NB4 (cell line): ENCODE data around the gene STARD3.

Experiments used
- MYC ChIP-seq: IDR thresholded peaks from 2 replicates; pipeline ENCODE4 v1.6.1; 2011; ENCODE audit warnings: low read depth, low read length
- POLR2A ChIP-seq: IDR thresholded peaks from 2 replicates; pipeline ENCODE4 v1.6.1; 2011; ENCODE audit warnings: mild to moderate bottlenecking; ENCODE audit not compliant: insufficient read length; ENCODE audit errors: extremely low read depth
- TF ChIP-seq, protein P1 (sequence below): IDR thresholded peaks from one replicate; pipeline ENCODE4 v1.5.1; 2012; ENCODE audit warnings: low read depth, low read length
- TF ChIP-seq, protein P2 (sequence below): IDR thresholded peaks from 2 replicates; pipeline ENCODE4 v1.6.1; 2011; ENCODE audit warnings: low read depth, low read length

DNA sequence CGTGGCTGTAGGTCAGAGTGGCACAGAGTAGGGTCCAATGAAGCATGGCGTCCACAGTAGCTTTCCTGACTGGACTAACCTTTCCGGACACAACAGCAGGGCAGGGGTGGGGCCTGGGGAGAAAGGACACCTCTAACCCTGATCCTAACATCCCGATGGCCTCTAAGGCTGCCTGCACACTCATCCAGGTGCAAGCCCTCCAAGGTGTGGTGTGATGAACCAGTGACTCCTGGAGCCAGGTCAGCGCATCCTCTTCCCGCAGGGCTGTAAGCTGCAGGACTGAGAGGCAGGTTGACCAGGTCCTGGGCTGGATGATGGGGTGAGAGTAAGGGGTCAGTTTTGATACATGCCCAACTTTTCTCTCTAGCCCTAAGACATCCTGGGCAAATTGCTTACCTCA is 59.8 kb downstream of the STARD3 start:
- TF ChIP-seq, protein P1, sequence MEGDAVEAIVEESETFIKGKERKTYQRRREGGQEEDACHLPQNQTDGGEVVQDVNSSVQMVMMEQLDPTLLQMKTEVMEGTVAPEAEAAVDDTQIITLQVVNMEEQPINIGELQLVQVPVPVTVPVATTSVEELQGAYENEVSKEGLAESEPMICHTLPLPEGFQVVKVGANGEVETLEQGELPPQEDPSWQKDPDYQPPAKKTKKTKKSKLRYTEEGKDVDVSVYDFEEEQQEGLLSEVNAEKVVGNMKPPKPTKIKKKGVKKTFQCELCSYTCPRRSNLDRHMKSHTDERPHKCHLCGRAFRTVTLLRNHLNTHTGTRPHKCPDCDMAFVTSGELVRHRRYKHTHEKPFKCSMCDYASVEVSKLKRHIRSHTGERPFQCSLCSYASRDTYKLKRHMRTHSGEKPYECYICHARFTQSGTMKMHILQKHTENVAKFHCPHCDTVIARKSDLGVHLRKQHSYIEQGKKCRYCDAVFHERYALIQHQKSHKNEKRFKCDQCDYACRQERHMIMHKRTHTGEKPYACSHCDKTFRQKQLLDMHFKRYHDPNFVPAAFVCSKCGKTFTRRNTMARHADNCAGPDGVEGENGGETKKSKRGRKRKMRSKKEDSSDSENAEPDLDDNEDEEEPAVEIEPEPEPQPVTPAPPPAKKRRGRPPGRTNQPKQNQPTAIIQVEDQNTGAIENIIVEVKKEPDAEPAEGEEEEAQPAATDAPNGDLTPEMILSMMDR, result no peak
- TF ChIP-seq POLR2A (no peak), MYC (no peak)
- TF ChIP-seq, protein P2, sequence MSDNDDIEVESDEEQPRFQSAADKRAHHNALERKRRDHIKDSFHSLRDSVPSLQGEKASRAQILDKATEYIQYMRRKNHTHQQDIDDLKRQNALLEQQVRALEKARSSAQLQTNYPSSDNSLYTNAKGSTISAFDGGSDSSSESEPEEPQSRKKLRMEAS, result no peak
